ENCODE measurements around the gene CREG2. TPM values are rescaled to one million over a fixed set of nuclear protein-coding genes. Genes with fewer than 3 reads are reported as not detected.
A peak's percentile ranks its signal among the peaks of the same experiment; 100 is the strongest.

The CREG2 gene
- total RNA-seq, 4 donors from 2014 or later: 0.40 TPM; not detected in 3

GRCh38 chr2:101308432-101309210 is 78.7 kb downstream of the CREG2 start, which contains the start of gene RNF149:
Gene RNF149 (minus strand): TSS chr2:101308701. CDS start chr2:101308588, 113 bp downstream.
- H3K9me3 ChIP-seq: no peaks in the 10 kb centered on the region
- peak within 1 kb of the TSS; percentile 92 to 97 (median 92) for H3K27ac ChIP-seq
- no peaks in the 10 kb centered on the region for H3K36me3 ChIP-seq
- peaks cover 0 to 42% (median 4%) of the 10 kb centered on the region in 4 donors for H3K4me1 ChIP-seq
- TF ChIP-seq POLR2A (IDR thresholded peaks at IDR 0.05) (peak; percentile 88 to 96), CTCF (IDR thresholded peaks at IDR 0.05) (peak in 3 of 6 experiments; percentile 32 to 44 (median 44))
- no peaks in the 10 kb centered on the region for H3K27me3 ChIP-seq
- peak; percentile 91 to 97 (median 96) for DNase-seq
- H3K4me3 ChIP-seq: peak within 1 kb of the TSS; percentile 90 to 95 (median 94)

- Histone ChIP-seq H3K9me3 (no peaks in the 10 kb centered on the region), H3K4me1 (peaks cover 0 to 42% (median 4%) of the 10 kb centered on the region in 4 donors), H3K27me3 (no peaks in the 10 kb centered on the region), H3K4me3 (peak overlapping the region; percentile 90 to 95 (median 94)), H3K36me3 (no peaks in the 10 kb centered on the region), H3K27ac (peak overlapping the region; percentile 92 to 97 (median 92))
- DNase-seq: peak; percentile 27 to 67 (median 63)
- TF ChIP-seq POLR2A (IDR thresholded peaks at IDR 0.05) (no peak), CTCF (IDR thresholded peaks at IDR 0.05) (no peak)
Observed at GRCh38 chr2:101307950-101308431, 79.3 kb downstream of the CREG2 start.

- Histone ChIP-seq H3K36me3 (peaks cover 0 to 1% (median 0%) of the 10 kb centered on the region in 3 donors), H3K27ac (peak overlapping the region; percentile 92 to 97 (median 92)), H3K9me3 (no peaks in the 10 kb centered on the region), H3K4me1 (peaks cover 0 to 45% (median 4%) of the 10 kb centered on the region in 4 donors), H3K27me3 (no peaks in the 10 kb centered on the region), H3K4me3 (peak overlapping the region; percentile 90 to 95 (median 94))
- no peak for TF ChIP-seq CTCF (IDR thresholded peaks at IDR 0.05)
- no peak for TF ChIP-seq POLR2A (IDR thresholded peaks at IDR 0.05)
- DNase-seq: no peak
Observed at GRCh38 chr2:101307503-101307902, 79.8 kb downstream of the CREG2 start.

- no peak for DNase-seq
- TF ChIP-seq CTCF (IDR thresholded peaks at IDR 0.05): no peak
- no peak for TF ChIP-seq POLR2A (IDR thresholded peaks at IDR 0.05)
- H3K27me3 ChIP-seq: no peaks in the 10 kb centered on the region
- peak overlapping the region; percentile 92 to 97 (median 92) for H3K27ac ChIP-seq
- peaks cover 0 to 43% (median 2%) of the 10 kb centered on the region in 4 donors for H3K4me1 ChIP-seq
- peak overlapping the region; percentile 90 to 95 (median 94) for H3K4me3 ChIP-seq
- peaks cover 0 to 3% (median 0%) of the 10 kb centered on the region in 3 donors for H3K36me3 ChIP-seq
- no peaks in the 10 kb centered on the region for H3K9me3 ChIP-seq
Observed at GRCh38 chr2:101306410-101306809, 80.9 kb downstream of the CREG2 start.

GRCh38 chr2:101305492-101306078 is 81.7 kb downstream of the CREG2 start:
- no peak for DNase-seq
- Histone ChIP-seq H3K4me3 (peak overlapping the region in 3 of 4 donors; percentile 90 to 94 (median 94)), H3K27me3 (no peaks in the 10 kb centered on the region), H3K9me3 (no peaks in the 10 kb centered on the region), H3K36me3 (peaks cover 0 to 3% (median 0%) of the 10 kb centered on the region in 3 donors), H3K27ac (peak overlapping the region in 2 of 4 donors; percentile 92 to 93), H3K4me1 (peaks cover 0 to 41% (median 2%) of the 10 kb centered on the region in 4 donors)
- TF ChIP-seq CTCF (IDR thresholded peaks at IDR 0.05): no peak
- TF ChIP-seq POLR2A (IDR thresholded peaks at IDR 0.05): no peak

Data from Peyer's patch (tissue), 4 donors.